GM19099 (cell line): ENCODE measurements around the gene USP1.
A peak's percentile ranks its signal among the peaks of the same experiment; 100 is the strongest.

ENCODE experiments used
- POLR2A ChIP-seq: IDR thresholded peaks from 3 replicates; pipeline ENCODE4 v1.6.1; 2011; ENCODE audit warnings: low read depth; ENCODE audit not compliant: insufficient read length; ENCODE audit errors: extremely low read depth

USP1 gene, protein sequence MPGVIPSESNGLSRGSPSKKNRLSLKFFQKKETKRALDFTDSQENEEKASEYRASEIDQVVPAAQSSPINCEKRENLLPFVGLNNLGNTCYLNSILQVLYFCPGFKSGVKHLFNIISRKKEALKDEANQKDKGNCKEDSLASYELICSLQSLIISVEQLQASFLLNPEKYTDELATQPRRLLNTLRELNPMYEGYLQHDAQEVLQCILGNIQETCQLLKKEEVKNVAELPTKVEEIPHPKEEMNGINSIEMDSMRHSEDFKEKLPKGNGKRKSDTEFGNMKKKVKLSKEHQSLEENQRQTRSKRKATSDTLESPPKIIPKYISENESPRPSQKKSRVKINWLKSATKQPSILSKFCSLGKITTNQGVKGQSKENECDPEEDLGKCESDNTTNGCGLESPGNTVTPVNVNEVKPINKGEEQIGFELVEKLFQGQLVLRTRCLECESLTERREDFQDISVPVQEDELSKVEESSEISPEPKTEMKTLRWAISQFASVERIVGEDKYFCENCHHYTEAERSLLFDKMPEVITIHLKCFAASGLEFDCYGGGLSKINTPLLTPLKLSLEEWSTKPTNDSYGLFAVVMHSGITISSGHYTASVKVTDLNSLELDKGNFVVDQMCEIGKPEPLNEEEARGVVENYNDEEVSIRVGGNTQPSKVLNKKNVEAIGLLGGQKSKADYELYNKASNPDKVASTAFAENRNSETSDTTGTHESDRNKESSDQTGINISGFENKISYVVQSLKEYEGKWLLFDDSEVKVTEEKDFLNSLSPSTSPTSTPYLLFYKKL

DNA sequence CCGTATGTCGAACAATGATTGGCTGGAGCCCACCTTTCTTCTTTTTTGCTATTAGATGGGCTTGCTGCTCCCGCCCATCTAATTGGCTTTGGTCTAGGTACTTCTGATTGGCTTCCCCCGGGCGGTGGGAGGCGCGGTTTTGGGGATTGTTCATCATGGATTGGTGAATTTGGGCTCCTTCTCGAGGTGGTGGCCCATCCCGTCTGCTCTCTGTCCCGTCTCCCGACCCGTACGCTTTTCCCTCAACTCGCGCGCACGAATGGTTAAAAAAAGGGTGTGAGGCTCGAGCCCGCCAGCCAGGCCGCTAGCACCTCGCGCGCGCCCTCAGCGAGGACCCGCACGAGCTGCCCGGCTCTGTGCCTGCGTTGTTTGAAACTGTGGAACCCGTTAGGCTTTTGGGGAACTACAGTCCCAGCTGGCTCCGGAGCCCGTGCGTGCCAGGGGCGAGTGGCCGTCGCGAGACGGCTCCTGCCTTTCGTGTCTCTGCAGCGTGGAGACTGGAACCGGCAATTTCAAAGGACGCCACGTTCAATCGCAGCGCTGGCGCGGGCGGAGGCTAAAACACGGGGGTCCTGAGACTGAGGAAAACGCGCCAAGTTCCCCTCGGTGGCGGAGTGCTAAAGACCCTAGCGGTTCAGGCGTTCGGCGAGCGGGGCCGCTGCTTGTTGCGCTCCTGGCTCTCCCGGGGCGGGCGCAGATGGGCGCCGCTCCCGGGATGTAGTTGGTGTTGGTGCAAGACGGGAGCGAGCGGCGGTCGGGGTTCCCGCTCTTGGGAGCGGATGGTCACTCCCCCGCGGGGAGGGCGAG is at the start of gene USP1:
Gene USP1, plus strand, starts transcription at position 584 of the 807 bp plus-strand sequence. CDS start 2,819 bp downstream, outside the sequence.
- peak; percentile 88 for TF ChIP-seq POLR2A

DNA sequence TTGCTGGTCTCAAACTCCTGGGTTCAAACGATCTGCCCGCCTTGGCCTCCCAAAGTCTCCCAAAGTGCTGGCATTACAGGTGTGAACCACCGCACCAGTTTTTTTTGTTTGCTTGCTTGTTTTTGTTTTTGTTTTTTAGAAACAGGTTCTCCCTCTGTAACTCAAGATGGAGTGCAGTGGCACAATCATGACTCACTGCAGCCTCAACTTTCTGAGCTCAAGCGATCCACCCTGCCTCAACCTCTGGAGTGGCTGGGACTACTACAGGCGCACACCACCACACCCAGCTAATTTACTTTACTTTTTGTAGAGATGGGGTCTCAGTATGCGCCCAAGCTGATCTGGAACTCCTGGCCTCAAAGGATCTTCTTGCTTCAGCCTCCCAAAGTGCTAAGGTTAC is 47.3 kb upstream of the USP1 start:
- no peak for TF ChIP-seq POLR2A

DNA sequence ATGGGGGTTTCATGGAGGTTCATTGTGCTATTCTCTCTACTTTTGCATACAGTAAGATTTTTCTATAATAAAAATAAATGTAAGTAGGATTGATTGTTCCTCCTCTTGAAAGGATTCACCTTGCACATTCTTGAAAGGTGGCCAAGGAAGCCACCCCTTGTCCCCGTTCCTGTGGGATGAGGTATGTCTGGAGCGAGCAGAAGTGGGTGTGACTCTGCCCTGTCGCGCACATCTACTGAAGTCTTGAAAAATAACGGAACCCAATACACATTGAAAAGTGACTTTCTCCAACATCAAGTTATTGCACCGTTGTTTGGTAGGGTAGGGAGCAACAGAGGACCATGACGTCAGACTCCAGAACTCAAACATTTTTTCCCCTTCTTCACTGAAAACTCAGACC is 46.8 kb upstream of the USP1 start:
- no peak for TF ChIP-seq POLR2A

DNA sequence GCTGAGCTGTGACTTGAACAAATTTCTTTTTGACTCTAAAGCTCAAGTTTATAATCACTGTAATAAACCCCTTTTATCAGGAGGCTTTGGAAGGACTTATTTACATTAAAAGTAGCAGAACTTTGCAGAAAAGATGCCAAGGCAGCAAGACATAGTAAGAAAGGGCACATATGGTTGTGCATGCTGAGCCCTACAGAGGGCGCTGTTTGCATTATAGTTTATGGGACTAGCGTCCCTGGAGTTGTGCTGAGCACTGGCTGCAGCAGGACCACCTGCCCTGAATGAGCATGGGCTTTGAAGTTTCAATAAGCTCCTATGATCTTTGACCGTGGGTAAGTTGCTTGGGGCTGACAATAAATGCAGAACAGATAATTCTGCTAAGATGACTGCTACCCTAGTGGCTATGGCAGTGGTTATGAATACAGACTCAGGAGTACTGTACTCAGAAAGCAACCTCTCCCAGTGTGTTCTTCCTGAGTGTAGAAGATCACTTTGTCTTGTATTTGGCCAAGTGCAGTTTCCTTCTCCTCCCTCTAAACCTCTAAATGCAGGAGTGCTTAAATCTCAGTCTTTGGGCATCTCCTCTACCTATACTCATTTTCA is 45.4 kb upstream of the USP1 start:
- TF ChIP-seq POLR2A: no peak

DNA sequence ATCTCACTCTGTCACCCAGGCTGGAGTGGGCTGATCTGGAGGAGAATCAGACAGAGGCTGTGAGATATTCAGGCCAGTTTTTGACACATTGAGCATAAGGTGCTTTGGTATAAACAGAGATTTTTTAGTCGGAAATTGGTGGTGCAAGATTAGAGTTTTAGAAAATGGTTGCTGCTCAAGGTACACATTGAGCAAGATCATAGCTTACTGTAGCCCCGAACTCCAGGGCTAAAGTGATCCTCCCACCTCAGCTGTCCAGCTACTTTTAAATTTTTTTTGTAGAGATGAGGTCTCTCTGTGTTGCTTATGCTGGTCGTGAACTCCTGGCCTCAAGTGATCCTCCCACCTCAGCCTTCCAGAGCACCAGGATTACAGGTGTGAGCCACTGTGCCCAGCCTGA is 43.9 kb upstream of the USP1 start:
- TF ChIP-seq POLR2A: no peak

DNA sequence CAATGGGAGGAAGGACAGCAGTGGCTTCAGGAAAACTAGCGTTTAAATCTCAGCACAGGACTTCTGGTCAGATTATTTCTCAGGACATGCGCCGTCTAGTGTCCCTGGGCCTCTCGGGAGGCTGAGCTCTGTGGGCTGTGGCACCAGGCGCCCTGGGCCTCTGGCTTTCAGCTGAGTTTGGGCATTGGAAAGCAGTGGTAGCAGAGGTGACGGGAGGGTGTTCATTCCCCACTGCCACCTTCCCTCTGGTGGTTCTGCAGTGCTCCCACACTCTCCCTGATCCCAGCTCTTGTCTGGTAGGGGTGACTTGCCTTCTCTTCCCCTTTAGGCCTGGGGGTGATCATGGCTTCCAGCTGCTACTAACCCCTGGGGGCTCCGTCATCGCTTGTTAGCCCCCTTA is 42.2 kb upstream of the USP1 start:
- no peak for TF ChIP-seq POLR2A

DNA sequence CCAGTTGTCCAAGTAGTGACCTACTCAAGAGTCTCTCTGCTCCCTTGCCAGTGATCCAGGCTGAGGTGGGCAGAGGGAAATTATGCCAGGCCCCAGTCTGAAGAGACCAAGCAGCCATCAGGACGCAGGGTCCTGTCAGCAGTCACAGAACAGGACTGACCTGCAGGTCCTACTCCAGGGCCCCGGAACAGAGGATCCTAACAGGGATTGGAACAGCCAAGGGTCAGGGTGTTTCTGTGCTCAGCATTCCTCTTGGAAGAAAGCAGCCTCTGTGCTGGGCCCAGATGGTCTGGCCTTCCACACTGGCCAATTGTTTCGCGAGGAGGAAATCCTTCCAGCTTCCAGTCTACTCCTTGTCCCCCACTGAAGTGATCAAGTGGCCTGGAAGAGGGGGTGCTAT is 41.6 kb upstream of the USP1 start:
- no peak for TF ChIP-seq POLR2A

DNA sequence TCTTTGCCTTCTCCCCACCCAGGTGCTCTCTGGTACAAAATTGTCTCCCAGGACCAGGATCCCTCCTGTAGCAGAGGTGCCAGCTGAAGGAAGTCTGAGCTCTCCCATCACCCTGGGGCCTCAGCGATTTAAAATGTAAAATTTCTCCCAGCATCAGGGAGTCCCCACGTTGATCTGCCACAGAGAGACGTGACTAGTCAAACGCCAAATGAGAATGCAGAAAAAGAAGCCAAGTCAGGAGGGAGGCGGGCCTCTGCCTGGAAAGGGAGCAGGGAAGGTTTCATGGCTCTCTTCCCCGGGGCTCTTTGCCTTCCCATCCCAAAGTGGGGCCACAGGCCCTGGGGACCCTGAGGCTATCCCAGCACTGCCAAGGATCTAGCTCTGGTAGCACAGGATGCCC is 40.0 kb upstream of the USP1 start:
- TF ChIP-seq POLR2A: no peak

DNA sequence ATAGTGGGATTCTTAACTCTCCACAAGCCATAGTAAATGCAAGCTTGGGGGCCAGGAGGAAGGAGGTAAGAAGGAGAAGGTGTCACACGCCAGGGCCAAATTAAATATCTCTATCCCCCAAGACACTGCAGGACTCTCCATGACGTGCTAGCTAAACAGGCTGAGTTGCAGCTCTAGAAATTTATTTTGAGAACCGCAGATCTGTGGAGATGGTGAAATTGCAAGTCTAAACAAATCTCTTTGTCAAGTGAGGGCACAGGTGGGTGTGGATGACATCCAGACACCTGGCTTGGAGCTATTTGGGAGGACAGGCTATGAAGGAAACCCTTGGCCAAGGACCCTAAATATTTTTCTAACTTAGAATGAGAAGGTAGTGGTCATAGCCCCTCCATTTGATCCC is 39.5 kb upstream of the USP1 start:
- TF ChIP-seq POLR2A: no peak

DNA sequence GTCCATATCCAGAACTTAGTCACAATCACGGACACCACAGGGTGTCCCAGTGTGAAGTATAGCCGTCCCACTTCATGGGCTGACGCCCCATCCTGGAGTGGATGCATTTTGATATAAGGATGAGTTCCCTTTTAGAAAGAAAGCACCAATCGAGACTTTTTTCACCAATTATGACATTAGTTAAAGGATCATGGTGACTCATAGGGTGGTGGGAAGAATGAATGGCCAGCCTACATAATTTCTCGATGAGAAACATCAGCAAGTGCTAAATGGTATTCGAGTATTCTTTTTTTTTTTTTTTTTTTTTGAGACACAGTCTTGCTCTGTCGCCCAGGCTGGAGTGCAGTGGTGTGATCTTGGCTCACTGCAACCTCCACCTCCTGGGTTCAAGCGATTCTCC is 38.5 kb upstream of the USP1 start:
- no peak for TF ChIP-seq POLR2A

DNA sequence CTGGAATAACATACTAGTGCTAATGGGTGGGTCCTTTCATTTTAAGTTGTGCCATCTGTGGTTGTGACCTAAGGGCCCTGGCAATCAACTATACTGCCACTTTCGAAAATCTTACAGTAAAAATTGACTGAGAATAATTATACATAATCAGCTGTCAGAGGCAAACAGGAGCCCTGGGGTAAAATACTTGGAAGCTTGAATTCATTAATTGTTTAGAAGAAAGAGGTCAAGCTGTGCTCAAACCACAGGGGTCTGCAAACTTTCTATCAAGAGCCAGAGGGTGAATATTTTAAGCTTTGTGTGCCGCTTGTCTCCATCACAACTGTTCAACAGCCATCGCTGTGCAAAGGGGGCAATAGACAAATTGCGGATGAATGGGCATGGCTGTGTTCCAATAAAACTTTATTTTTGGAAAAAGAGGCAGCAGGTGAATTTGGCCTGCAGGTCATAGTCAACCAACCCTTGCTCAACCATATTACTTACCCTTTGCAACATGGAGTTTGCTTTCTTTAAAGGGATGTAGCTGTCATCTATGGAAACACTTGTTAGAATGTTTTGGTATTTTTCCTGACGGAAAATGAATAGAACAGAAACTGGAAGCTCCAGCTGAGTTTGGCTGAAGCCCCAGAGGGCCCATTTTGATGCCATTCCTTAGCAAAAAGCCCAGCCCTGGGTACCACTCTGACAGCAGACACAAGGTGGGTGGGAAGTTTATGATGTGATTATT is 35.7 kb upstream of the USP1 start:
- TF ChIP-seq POLR2A: no peak

DNA sequence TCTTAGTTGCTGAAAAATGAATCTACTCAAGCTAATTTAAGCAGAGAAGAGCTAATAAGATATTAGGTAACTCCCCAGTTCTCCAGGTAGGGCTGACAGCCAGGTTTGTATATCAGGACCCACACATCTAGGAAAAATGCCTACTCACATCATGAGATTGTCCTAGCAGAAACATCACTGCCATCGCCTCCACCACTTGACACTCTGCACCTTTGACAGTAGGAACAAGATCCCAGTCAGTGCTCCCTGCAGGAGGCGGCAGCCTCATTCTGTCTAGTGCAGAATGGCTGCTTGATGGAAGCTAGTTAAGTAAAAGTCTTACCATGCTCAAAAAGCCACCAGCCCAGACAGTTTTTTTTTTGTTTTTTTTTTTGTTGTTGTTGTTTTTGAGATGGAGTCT is 31.6 kb upstream of the USP1 start:
- no peak for TF ChIP-seq POLR2A

DNA sequence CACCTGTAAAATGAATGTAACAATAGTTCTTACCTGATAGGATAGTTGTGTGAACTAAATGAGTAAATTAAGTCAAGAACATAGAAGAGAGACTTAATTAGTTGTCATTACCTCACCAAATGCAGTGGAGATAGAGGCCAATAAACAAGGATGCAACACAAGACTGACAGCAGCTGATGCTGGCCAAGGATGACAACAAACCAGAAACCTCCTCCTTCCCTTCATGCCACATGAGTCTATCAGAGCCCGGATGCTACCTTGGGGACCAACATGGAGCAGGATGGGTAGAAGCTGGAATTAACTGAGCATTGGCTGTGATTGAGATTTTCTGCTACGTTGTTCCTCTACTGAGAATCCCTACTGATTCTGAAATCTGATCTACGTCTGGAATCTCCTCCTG is 30.3 kb upstream of the USP1 start:
- no peak for TF ChIP-seq POLR2A

DNA sequence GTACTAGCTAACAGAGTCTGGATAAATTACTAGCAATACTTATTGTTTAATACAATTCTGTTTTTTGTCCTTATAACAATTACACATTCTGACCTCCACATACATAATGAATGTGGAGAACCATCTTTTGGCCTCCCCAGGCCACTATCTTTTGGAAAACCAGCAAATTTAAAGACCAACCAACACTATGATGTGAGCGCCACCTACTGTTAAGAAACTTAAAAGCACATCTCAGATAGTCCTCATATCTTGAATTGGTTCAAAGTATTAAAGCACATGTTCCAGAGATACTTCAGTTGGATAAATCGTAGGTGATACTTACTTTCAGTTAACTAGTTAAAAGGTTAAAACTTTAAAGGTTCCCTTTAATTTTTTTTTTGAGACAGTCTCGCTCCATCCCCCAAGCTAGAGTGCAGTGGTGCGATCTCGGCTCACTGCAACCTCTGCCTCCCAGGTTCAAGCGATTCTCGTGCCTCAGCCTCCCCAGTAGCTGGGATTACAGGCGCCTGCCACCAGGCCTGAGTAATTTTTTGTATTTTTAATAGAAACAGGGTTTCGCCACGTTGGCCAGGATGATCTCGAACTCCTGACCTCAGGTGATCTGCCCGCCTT is 29.3 kb upstream of the USP1 start:
- TF ChIP-seq POLR2A: no peak
